ENCODE data around the gene C7orf57. TPM values are rescaled to one million over a fixed set of nuclear protein-coding genes. Genes with fewer than 3 reads are reported as not detected.
A peak's percentile ranks its signal among the peaks of the same experiment; 100 is the strongest.

Gene C7orf57
- total RNA-seq, 4 donors from 2014 or later, result not detected

DNA sequence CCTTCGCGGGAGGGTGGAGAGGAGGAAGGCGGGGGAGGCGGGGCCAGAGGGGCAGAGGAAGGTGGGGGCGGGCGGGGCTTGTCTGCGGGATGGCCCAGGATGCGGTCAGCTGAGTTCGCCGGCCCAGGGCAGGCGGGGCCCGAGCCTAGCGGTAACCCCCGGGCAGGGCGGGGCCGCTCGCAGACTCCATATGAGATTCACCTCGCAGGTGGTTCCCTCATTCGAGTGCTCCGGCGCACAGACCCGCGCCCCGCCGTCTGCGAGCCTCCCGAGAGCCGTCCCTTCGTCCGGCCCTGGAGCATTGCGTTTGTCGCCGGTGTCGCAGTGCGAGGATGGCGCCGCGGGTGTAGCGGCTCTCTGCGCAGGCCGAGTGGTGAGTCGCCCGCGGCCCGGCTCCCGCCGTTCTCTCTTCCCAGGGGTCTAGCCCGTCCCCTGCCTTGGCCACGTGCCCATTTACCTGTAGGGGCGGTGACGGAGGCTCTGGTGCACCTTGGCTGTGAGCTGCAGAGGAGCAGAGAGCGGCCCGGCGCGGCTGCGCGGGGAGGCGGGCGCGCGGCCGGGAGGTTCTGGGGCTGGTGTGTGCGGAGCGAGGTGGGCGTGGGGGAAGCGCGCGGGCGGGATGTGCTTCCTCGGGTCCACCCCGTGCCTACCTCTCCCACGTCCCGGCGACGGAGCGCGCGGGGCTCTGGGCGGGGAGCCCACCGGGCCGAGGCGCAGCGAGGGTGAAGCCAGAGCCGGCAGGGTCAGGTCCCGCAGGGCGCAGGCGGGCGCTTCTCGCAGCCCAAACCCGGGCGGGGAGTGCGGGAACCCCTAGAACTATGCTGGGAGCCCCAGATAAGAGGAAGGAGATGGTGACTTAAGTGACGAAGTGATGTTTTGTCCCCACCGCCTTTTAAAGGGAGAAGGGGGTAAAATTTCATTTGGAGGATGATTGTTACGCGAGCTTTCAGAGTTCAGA is 54.0 kb downstream of the C7orf57 start, which contains the start of gene UPP1:
TSS of gene UPP1 (plus strand) at position 220 of the 958 bp plus-strand sequence. CDS start 5,519 bp downstream, outside the sequence.
- Histone ChIP-seq H3K27ac (peak within 1 kb of the TSS; percentile 93), H3K27me3 (no peaks in the 10 kb centered on the region), H3K9me3 (no peaks in the 10 kb centered on the region), H3K4me3 (peak within 1 kb of the TSS; percentile 88), H3K4me1 (peaks cover 42% of the 10 kb centered on the region), H3K36me3 (peaks cover 19% of the 10 kb centered on the region)
- DNase-seq (ENCODE audit: low spot score in 2 of 2), result peak; percentile 97
- TF ChIP-seq POLR2A (IDR thresholded peaks at IDR 0.05) (peak; percentile 61 to 72), EP300 (IDR thresholded peaks at IDR 0.05) (no peak)
- WGBS, result 19% methylated on average over 18 of the region's 96 CpGs

- DNase-seq (ENCODE audit: low spot score in 2 of 2), result no peak
- Histone ChIP-seq H3K36me3 (peaks cover 26% of the 10 kb centered on the region), H3K9me3 (no peaks in the 10 kb centered on the region), H3K4me3 (peak overlapping the region; percentile 88), H3K27ac (no peak overlapping the region), H3K4me1 (peaks cover 39% of the 10 kb centered on the region), H3K27me3 (no peaks in the 10 kb centered on the region)
- no peak for TF ChIP-seq POLR2AphosphoS5 (IDR thresholded peaks at IDR 0.05)
- TF ChIP-seq POLR2A (IDR thresholded peaks at IDR 0.05), result no peak
- no peak for TF ChIP-seq CTCF (IDR thresholded peaks at IDR 0.05)
- TF ChIP-seq EP300 (IDR thresholded peaks at IDR 0.05), result no peak
- WGBS, result 81% methylated on average over 28 of the region's 28 CpGs
Observed at GRCh38 chr7:48090095-48090805, 54.9 kb downstream of the C7orf57 start.

- DNase-seq (ENCODE audit: low spot score in 2 of 2), result no peak
- Histone ChIP-seq H3K4me1 (peaks cover 39% of the 10 kb centered on the region), H3K9me3 (no peaks in the 10 kb centered on the region), H3K27ac (no peak overlapping the region), H3K36me3 (peaks cover 35% of the 10 kb centered on the region), H3K4me3 (no peak overlapping the region), H3K27me3 (no peaks in the 10 kb centered on the region)
- WGBS, result 80% methylated on average over 10 of the region's 10 CpGs
- TF ChIP-seq EP300 (IDR thresholded peaks at IDR 0.05) (no peak), CTCF (IDR thresholded peaks at IDR 0.05) (no peak), POLR2A (IDR thresholded peaks at IDR 0.05) (no peak), POLR2AphosphoS5 (IDR thresholded peaks at IDR 0.05) (no peak)
Observed at GRCh38 chr7:48091506-48092433, 56.4 kb downstream of the C7orf57 start.

DNA sequence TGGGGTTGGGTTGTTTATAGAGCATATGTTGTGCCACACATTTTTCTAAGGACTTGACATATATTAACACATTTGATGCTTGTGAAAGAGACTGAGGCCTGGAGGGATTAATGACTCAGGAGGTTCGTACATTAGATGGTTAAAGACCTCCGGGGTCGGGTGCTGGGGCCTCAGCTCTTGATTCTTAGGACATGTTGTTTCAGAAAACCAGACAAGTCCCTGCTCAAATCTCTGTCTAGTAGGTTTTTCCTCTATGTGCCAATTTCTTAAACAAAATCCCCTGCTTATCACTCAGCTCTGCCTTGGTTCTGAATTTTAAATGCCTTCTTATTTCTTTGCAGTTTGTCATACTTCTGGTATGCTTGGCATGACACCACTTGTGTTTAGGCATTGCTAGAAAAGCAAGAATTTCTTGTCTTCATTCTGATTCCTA is 59.5 kb downstream of the C7orf57 start:
- Histone ChIP-seq H3K27me3 (no peaks in the 10 kb centered on the region), H3K27ac (no peak overlapping the region), H3K9me3 (no peaks in the 10 kb centered on the region), H3K36me3 (peaks cover 51% of the 10 kb centered on the region), H3K4me1 (peaks cover 23% of the 10 kb centered on the region), H3K4me3 (no peak overlapping the region)
- no peak for TF ChIP-seq CTCF (IDR thresholded peaks at IDR 0.05)
- TF ChIP-seq EP300 (IDR thresholded peaks at IDR 0.05), result no peak
- no peak for TF ChIP-seq POLR2A (IDR thresholded peaks at IDR 0.05)
- no peak for TF ChIP-seq POLR2AphosphoS5 (IDR thresholded peaks at IDR 0.05)
- no peak for DNase-seq (ENCODE audit: low spot score in 2 of 2)
- 54% methylated on average over 3 of the region's 3 CpGs for WGBS

GRCh38 chr7:48096273-48096672 is 60.9 kb downstream of the C7orf57 start:
- no peak overlapping the region for H3K4me3 ChIP-seq
- H3K9me3 ChIP-seq, result no peaks in the 10 kb centered on the region
- TF ChIP-seq POLR2AphosphoS5 (IDR thresholded peaks at IDR 0.05), result no peak
- TF ChIP-seq POLR2A (IDR thresholded peaks at IDR 0.05), result no peak
- no peak for TF ChIP-seq CTCF (IDR thresholded peaks at IDR 0.05)
- no peak for TF ChIP-seq EP300 (IDR thresholded peaks at IDR 0.05)
- no peak overlapping the region for H3K27ac ChIP-seq
- peaks cover 16% of the 10 kb centered on the region for H3K4me1 ChIP-seq
- H3K36me3 ChIP-seq, result peaks cover 62% of the 10 kb centered on the region
- DNase-seq (ENCODE audit: low spot score in 2 of 2), result no peak
- H3K27me3 ChIP-seq, result no peaks in the 10 kb centered on the region
- 77% methylated on average over 2 of the region's 2 CpGs for WGBS

Measured in suprapubic skin (tissue), 4 donors.